H1 (cell line): ENCODE data around the gene GRAMD2A. TPM values are rescaled to one million over a fixed set of nuclear protein-coding genes. Genes with fewer than 3 reads are reported as not detected.

Experiments
- CTCF ChIA-PET: fragments of 300-600 bp; sonication (Branson Sonifier 250); formaldehyde crosslinking; loops from one replicate; lab custom pipeline; 2021; ENCODE audit not compliant: partially characterized antibody; lab: Charles Lee
- POLR2A ChIA-PET: fragments of 300-600 bp; sonication (Branson Sonifier 250); formaldehyde crosslinking; loops from one replicate; lab custom pipeline; 2021; ENCODE audit warnings: inconsistent platforms; ENCODE audit not compliant: partially characterized antibody; lab: Charles Lee
- DNase-seq, 2 experiments: peaks; one replicate each; pipeline versions ENCODE4 v3.0.0 to v3.0.0-alpha.2; 2010 to 2022; ENCODE audit warnings: low spot score in 2 of 2, low read depth in 1 of 2, mixed read lengths in 1 of 2
- FAIRE-seq: peaks from 2 replicates; lab custom pipeline; 2011; peaks lifted over from hg19 to GRCh38; lab: Jason Lieb, UNC
- H2AFZ ChIP-seq: 2 replicates; pipeline ENCODE4 v1.8.1; 2012; ENCODE audit warnings: low read length, inconsistent platforms
- H2AK5ac ChIP-seq: 2 replicates; pipeline ENCODE4 v1.6.1; 2013; ENCODE audit warnings: low read depth, low read length
- H2BK120ac ChIP-seq: replicated peaks from 2 replicates; pipeline ENCODE3; 2013; ENCODE audit warnings: low read depth, low read length, inconsistent platforms
- H2BK12ac ChIP-seq: 2 replicates; pipeline ENCODE4 v1.6.1; 2013; ENCODE audit warnings: low read depth, low read length
- H2BK15ac ChIP-seq: 2 replicates; pipeline ENCODE4 v1.6.1; 2013; ENCODE audit warnings: low read length
- H2BK20ac ChIP-seq: 2 replicates; pipeline ENCODE4 v1.6.1; 2013; ENCODE audit warnings: low read length
- H2BK5ac ChIP-seq: 2 replicates; pipeline ENCODE4 v1.6.1; 2013; ENCODE audit warnings: low read depth, low read length
- H3K14ac ChIP-seq: 2 replicates; pipeline ENCODE4 v1.6.1; 2013; ENCODE audit warnings: inconsistent platforms; ENCODE audit not compliant: insufficient read length
- H3K18ac ChIP-seq: 2 replicates; pipeline ENCODE4 v1.6.1; 2013; ENCODE audit warnings: low read length; ENCODE audit errors: extremely low read depth
- H3K23ac ChIP-seq: 2 replicates; pipeline ENCODE4 v1.6.1; 2013; ENCODE audit warnings: inconsistent platforms; ENCODE audit not compliant: insufficient read length
- H3K23me2 ChIP-seq: 2 replicates; pipeline ENCODE4 v1.6.1; 2013; ENCODE audit warnings: low read depth, low read length
- H3K27ac ChIP-seq: 2 replicates; pipeline ENCODE4 v1.6.1; 2011; ENCODE audit warnings: low read depth, low read length, inconsistent platforms
- H3K27me3 ChIP-seq, 4 experiments: replicated peaks in 1 of 4; 1 replicate in 1 of 4; 2 replicates in 3 of 4; pipeline versions ENCODE4 v1.6.1 to v1.8.1; 2011 to 2013; ENCODE audit warnings: low read length in 3 of 4, mild to moderate bottlenecking in 3 of 4, inconsistent platforms in 2 of 4, mixed read lengths in 2 of 4, moderate library complexity in 1 of 4; ENCODE audit not compliant: control insufficient read depth in 3 of 4, insufficient read depth in 3 of 4; ENCODE audit errors: extremely low read depth in 1 of 4
- H3K36me3 ChIP-seq, 4 experiments: 2 replicates each; pipeline versions ENCODE4 v1.6.1 to v1.8.1; 2011 to 2013; ENCODE audit warnings: mild to moderate bottlenecking in 4 of 4, low read length in 3 of 4, moderate library complexity in 2 of 4, control low read depth in 1 of 4, inconsistent platforms in 1 of 4; ENCODE audit not compliant: insufficient read depth in 4 of 4, control insufficient read depth in 2 of 4
- H3K4ac ChIP-seq: replicated peaks from 2 replicates; pipeline ENCODE3; 2013; ENCODE audit warnings: low read length, low read depth, mixed read lengths, inconsistent platforms; ENCODE audit not compliant: insufficient read length
- H3K4me1 ChIP-seq, 4 experiments: replicated peaks in 1 of 4; 1 replicate in 1 of 4; 2 replicates in 3 of 4; pipeline versions ENCODE4 v1.6.1 to v1.8.1; 2011 to 2013; ENCODE audit warnings: low read length in 3 of 4, inconsistent platforms in 2 of 4, mixed read lengths in 1 of 4; ENCODE audit not compliant: insufficient read depth in 4 of 4, control insufficient read depth in 3 of 4
- H3K4me2 ChIP-seq, 2 experiments: 2 replicates each; pipeline versions ENCODE4 v1.6.1 to v1.8.1; 2011 to 2013; ENCODE audit warnings: low read depth in 2 of 2, low read length in 2 of 2, control low read depth in 1 of 2, inconsistent platforms in 1 of 2, mild to moderate bottlenecking in 1 of 2; ENCODE audit not compliant: insufficient read depth in 1 of 2
- H3K4me3 ChIP-seq, 4 experiments: fragments of 200-600, 300-600 bp in 1 of 4; sonication (generic), shearing (Covaris generic), sonication (Bioruptor Twin) in 1 of 4; 2 replicates each; pipeline versions ENCODE4 v1.5.1 to v1.8.1; 2011 to 2016; ENCODE audit warnings: low read length in 4 of 4, low read depth in 3 of 4, control low read depth in 2 of 4, inconsistent platforms in 2 of 4, mild to moderate bottlenecking in 2 of 4, mixed read lengths in 1 of 4, moderate library complexity in 1 of 4; ENCODE audit not compliant: insufficient read depth in 2 of 4; ENCODE audit errors: extremely low read depth in 1 of 4
- H3K56ac ChIP-seq: replicated peaks from 2 replicates; pipeline ENCODE3; 2013; ENCODE audit warnings: low read depth, mild to moderate bottlenecking, mixed read lengths, low read length, inconsistent platforms; ENCODE audit not compliant: insufficient read length
- H3K79me1 ChIP-seq: 2 replicates; pipeline ENCODE4 v1.6.1; 2013; ENCODE audit warnings: low read depth, low read length, control low read depth
- H3K79me2 ChIP-seq, 2 experiments: 2 replicates each; pipeline versions ENCODE4 v1.6.1 to v1.8.1; 2012 to 2013; ENCODE audit warnings: low read length in 2 of 2, mild to moderate bottlenecking in 2 of 2, inconsistent platforms in 1 of 2; ENCODE audit not compliant: insufficient read depth in 2 of 2, control insufficient read depth in 1 of 2
- H3K9ac ChIP-seq, 4 experiments: replicated peaks in 1 of 4; 1 replicate in 1 of 4; 2 replicates in 3 of 4; pipeline versions ENCODE4 v1.6.1 to v1.8.1; 2011 to 2013; ENCODE audit warnings: low read depth in 3 of 4, low read length in 3 of 4, control low read depth in 2 of 4, mild to moderate bottlenecking in 2 of 4, moderate library complexity in 2 of 4, inconsistent platforms in 1 of 4; ENCODE audit errors: extremely low read depth in 1 of 4
- H3K9me3 ChIP-seq, 2 experiments: 2 replicates each; pipeline versions ENCODE4 v1.6.1 to v1.8.1; 2012 to 2013; ENCODE audit warnings: mild to moderate bottlenecking in 2 of 2, moderate library complexity in 2 of 2, control low read depth in 1 of 2, inconsistent platforms in 1 of 2, low read depth in 1 of 2, low read length in 1 of 2, mixed read lengths in 1 of 2; ENCODE audit not compliant: insufficient read depth in 2 of 2
- H4K20me1 ChIP-seq, 2 experiments: replicated peaks in 1 of 2; 2 replicates each; pipeline versions ENCODE3 to v1.8.1; 2011 to 2013; ENCODE audit warnings: inconsistent platforms in 2 of 2, low read length in 2 of 2, mild to moderate bottlenecking in 1 of 2; ENCODE audit not compliant: insufficient read depth in 2 of 2, control insufficient read depth in 1 of 2
- H4K5ac ChIP-seq: 2 replicates; pipeline ENCODE4 v1.6.1; 2013; ENCODE audit warnings: low read length, low read depth, mixed read lengths, inconsistent platforms; ENCODE audit not compliant: insufficient read length
- H4K8ac ChIP-seq: 2 replicates; pipeline ENCODE4 v1.8.0; 2013; ENCODE audit warnings: mild to moderate bottlenecking, moderate library complexity, low read length, inconsistent platforms; ENCODE audit not compliant: insufficient read depth; ENCODE audit errors: extremely low read depth
- H4K91ac ChIP-seq: replicated peaks from 2 replicates; pipeline ENCODE3; 2013; ENCODE audit warnings: low read length, mixed read lengths, inconsistent platforms; ENCODE audit not compliant: insufficient read length
- BCL11A ChIP-seq, 2 experiments: IDR thresholded peaks; one replicate each; pipeline ENCODE4 v1.6.1; 2011; ENCODE audit warnings: low read depth in 2 of 2, low read length in 2 of 2, mild to moderate bottlenecking in 2 of 2
- CEBPB ChIP-seq: IDR thresholded peaks from 2 replicates; pipeline ENCODE4 v1.6.1; 2012; ENCODE audit warnings: low read depth, low read length
- CHD1 ChIP-seq: IDR thresholded peaks from 2 replicates; pipeline ENCODE4 v1.6.1; 2012; ENCODE audit warnings: low read depth, low read length, improper control_type of control experiment
- CHD2 ChIP-seq: IDR thresholded peaks from 2 replicates; pipeline ENCODE4 v1.6.1; 2012; ENCODE audit warnings: low read length, improper control_type of control experiment
- NANOG ChIP-seq: IDR thresholded peaks from 2 replicates; pipeline ENCODE4 v1.6.1; 2011; ENCODE audit warnings: low read length, low read depth, mild to moderate bottlenecking, inconsistent platforms; ENCODE audit not compliant: insufficient read depth, poor library complexity, severe bottlenecking
- RNF2 ChIP-seq: fragments of 200-900, 300-1000 bp; sonication (generic); IDR thresholded peaks from 2 replicates; pipeline ENCODE4 v1.7.1; 2016; ENCODE audit warnings: borderline replicate concordance, low read depth, mild to moderate bottlenecking, antibody characterized with exemption, low read length; ENCODE audit not compliant: poor library complexity, severe bottlenecking; ENCODE audit errors: missing control alignments
- SP2 ChIP-seq: IDR thresholded peaks from 2 replicates; pipeline ENCODE4 v1.6.1; 2012; ENCODE audit warnings: mild to moderate bottlenecking, low read length, inconsistent platforms
- SP4 ChIP-seq: IDR thresholded peaks from 2 replicates; pipeline ENCODE4 v1.6.1; 2012; ENCODE audit warnings: low read length, inconsistent platforms
- SRF ChIP-seq: IDR thresholded peaks from 2 replicates; pipeline ENCODE4 v1.6.1; 2011; ENCODE audit warnings: mild to moderate bottlenecking, low read depth, low read length, moderate library complexity
- SUZ12 ChIP-seq: fragments of 200-600 bp; sonication (generic); IDR thresholded peaks from 2 replicates; pipeline ENCODE4 v1.6.1; 2012; ENCODE audit warnings: mild to moderate bottlenecking, inconsistent platforms, low read length, moderate library complexity, mixed read lengths
- TEAD4 ChIP-seq: IDR thresholded peaks from 2 replicates; pipeline ENCODE4 v1.6.1; 2012; ENCODE audit warnings: low read depth, low read length, inconsistent platforms, mixed read lengths
- polyA plus RNA-seq, 7 experiments: library from polyadenylated mRNA; depleted of rRNA in 3 of 7; stranded (reverse) in 5 of 7; unstranded in 2 of 7; fragments of >200 nt in 5 of 7; fragments of 200-250 nt in 2 of 7; gene quantifications; 1 replicate in 5 of 7; 2 replicates in 1 of 7; 4 replicates in 1 of 7; pipeline versions ENCODE4 v1.2.1 to v1.2.3, GENCODE V29; 2011 to 2013; ENCODE audit warnings: missing spikeins in 2 of 7, mixed read lengths in 2 of 7
- total RNA-seq: library from RNA; stranded (reverse); fragmentation: NEBNext Ultra II Directional; extraction: Animal tissue kit (Norgen Biotek cat#: 25700); gene quantifications from 2 replicates; pipeline ENCODE4 v1.2.1, GENCODE V29; 2021
- TF ChIP-seq, protein P1 (sequence below): IDR thresholded peaks from 2 replicates; pipeline ENCODE4 v1.6.1; 2012; ENCODE audit warnings: inconsistent platforms

The GRAMD2A gene
- total and polyA plus RNA-seq, 2 of the 8 experiments (the other 6 are each of a cell fraction or from before 2014, with no cell fraction given) = 0.57 to 1.5 TPM

GRCh38 chr15:72239652-72240051, 42.1 kb upstream of the GRAMD2A start:
- Histone ChIP-seq H3K23ac (no peak overlapping the region), H3K27ac (no peak overlapping the region), H4K20me1 (peaks cover 15 to 18% of the 10 kb centered on the region in 2 experiments), H3K36me3 (peaks cover 3 to 33% (median 15%) of the 10 kb centered on the region in 4 experiments; a peak in 6 of 8 replicates), H3K23me2 (no peaks in the 10 kb centered on the region), H4K8ac (no peak overlapping the region), H3K4me3 (no peak overlapping the region), H2BK15ac (no peak overlapping the region), H3K79me1 (no peaks in the 10 kb centered on the region), H2BK5ac (no peak overlapping the region), H2BK20ac (no peak overlapping the region), H3K4me2 (no peak overlapping the region), H3K79me2 (no peaks in the 10 kb centered on the region), H4K5ac (no peak overlapping the region), H3K56ac (no peak overlapping the region), H3K27me3 (peaks cover 27 to 87% (median 60%) of the 10 kb centered on the region in 4 experiments), H4K91ac (no peak overlapping the region), H3K4ac (no peak overlapping the region), H2BK12ac (no peak overlapping the region), H2AK5ac (no peak overlapping the region), H3K14ac (no peak overlapping the region), H3K9ac (no peak overlapping the region), H2AFZ (no peak overlapping the region), H3K4me1 (peaks cover 0 to 13% (median 4%) of the 10 kb centered on the region in 4 experiments; a peak in 4 of 7 replicates), H3K9me3 (no peaks in the 10 kb centered on the region), H2BK120ac (no peak overlapping the region), H3K18ac (no peak overlapping the region)
- ChIA-PET CTCF (interaction anchor here (1.3 to 4.8 kb wide), 3 partner anchors 12 to 40 kb away, joined by 3 to 29 read pairs (median 28); partner anchors contain the start of gene GRAMD2A), POLR2A (interaction anchor here (0.6 to 6.3 kb wide), 3 partner anchors 8 to 842 kb away, joined by 3 to 66 read pairs (median 12); partner anchors contain the start of gene PKM)
- FAIRE-seq = no peak
- no peak for TF ChIP-seq CHD2
- TF ChIP-seq TEAD4 = no peak
- no peak for TF ChIP-seq BCL11A (IDR thresholded peaks at IDR 0.05; ENCODE audit: low read depth in 2 of 2, low read length in 2 of 2)
- TF ChIP-seq SUZ12 = no peak
- TF ChIP-seq CHD1 = no peak
- TF ChIP-seq, protein P1, sequence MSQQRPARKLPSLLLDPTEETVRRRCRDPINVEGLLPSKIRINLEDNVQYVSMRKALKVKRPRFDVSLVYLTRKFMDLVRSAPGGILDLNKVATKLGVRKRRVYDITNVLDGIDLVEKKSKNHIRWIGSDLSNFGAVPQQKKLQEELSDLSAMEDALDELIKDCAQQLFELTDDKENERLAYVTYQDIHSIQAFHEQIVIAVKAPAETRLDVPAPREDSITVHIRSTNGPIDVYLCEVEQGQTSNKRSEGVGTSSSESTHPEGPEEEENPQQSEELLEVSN = no peak
- TF ChIP-seq SRF = no peak
- TF ChIP-seq NANOG = no peak
- TF ChIP-seq SP4 = no peak
- no peak for TF ChIP-seq CEBPB
- TF ChIP-seq RNF2 = no peak
- no peak for TF ChIP-seq SP2
- DNase-seq = no peak
